NCI-H2227 (cell line): ENCODE results near the gene NRXN2.
"Not testable (repeated sequence)": the region's sequence is repeated elsewhere in the genome, so short reads cannot be mapped to it uniquely, and the experiment has no call there.

Experiments
- DNase-seq: peaks from one replicate; lab custom pipeline; 2025; ENCODE audit not compliant: unreplicated experiment; lab: John Stamatoyannopoulos, UW

The NRXN2 gene

DNA sequence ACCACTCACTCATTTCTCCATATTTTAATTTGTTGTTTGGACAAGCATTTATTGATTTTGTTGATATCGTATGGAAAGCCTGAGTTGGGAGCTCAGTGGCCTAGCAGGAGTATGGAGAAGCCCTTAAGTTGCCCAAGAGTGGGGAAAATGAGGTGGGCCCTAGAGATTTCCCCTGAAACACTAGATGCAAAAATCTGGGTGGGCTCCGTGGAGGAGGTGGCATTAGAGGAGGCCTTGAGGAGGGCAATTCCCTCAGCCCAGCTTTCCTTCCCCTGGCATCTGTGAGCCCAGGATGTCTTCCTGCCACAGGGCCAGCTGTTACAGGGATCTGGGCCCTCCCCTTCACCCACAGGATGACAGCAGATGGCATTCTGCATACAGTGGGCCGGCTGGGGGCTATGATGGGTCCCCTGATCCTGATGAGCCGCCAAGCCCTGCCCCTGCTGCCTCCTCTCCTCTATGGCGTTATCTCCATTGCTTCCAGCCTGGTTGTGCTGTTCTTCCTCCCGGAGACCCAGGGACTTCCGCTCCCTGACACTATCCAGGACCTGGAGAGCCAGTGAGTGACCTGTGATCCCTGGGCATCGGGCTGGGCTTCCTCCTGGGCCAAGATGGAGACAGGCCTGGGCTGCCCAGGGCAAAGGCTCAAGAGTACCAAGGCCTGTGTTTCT, 153.6 kb downstream of the NRXN2 start:
- DNase-seq, result no peak

DNA sequence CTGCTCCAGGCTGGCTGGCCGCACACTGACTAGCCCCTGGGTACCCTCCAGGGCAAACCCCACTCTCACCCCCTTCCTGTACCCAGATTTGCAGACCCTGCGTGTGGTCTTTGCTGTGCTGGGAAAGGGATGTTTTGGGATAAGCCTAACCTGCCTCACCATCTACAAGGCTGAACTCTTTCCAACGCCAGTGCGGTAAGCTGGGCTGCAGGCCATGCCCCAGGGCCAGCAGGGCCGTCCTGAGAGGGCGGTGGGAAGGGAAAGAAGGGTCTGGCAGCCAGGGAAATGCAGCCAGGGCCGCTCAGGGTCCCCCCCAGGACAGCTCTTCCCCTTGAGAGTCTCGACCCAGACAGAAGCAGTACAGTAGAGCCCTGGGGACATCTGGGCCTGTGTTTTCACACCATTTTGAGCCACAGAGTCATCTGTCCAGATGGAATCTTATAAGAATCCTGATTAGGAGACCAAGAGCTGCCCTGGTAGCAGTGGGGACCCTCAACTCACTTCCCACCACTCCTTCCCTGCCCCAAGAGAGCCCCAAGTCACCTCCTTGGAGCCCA, 154.3 kb downstream of the NRXN2 start:
- DNase-seq, result no peak

DNA sequence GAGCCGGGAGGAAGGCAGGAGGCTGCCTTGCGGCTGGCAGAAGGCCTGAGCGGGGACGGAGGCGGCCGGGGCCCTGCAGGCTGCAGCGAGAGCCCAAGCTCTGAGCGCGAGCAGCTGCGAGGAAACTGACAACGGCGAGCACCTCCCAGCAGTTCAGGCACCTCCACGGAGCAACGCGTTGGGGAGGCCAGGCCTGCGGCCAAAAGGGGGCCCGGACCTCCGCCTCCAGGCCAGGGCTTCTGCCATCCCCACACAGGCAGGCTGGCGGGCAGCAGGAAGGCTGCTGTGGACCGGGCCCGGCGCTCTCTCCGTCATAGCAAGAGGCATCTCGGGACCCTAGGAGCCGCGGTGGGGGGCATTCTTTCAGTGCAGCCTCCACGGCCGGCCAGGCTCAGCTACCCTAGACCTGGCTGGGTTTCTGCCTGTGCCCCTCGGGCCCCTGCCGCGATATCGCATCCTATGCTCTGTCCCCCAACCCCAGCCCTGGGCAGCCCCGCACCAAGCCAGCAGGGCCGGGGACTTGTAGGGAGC, 154.9 kb downstream of the NRXN2 start:
- no peak for DNase-seq

DNA sequence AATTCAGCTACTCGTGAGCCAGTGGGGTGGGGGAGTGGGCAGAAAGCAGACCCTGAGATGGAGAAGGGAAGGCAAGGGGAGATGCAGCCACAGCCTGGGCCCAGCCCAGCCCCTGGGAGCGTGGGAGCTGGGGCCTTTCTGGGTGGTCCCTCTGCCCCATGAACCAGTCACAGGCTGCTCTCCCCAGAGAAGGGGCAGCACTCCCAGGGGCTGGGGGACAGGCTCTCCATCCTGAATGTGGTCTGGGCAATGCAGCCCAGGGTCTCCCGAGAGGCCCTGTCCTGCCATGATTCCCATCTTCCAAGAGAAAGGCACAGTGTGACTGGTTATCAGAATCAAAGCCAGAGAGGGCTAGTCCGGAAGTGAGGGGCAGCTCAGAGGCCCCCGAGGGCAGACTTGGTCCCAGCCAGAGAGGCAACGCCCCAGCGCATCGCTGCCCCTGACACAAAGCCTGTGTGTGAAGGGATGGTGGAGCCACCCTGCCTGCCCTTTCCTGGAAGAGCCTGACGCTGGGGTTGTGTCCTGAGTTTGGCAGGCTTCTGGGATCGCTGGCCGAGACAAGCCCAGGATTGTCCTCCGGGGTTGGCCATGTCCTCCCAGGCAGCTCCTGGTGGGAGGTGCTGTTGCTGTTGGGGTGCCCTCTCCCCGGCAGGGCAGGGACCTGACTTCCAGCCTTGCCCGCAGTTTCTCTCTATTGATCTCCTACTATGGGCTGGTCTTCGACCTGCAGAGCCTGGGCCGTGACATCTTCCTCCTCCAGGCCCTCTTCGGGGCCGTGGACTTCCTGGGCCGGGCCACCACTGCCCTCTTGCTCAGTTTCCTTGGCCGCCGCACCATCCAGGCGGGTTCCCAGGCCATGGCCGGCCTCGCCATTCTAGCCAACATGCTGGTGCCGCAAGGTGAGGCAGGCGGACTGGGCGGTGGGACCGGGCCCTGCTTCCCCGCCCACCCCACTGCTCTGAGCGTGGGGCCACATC, 155.8 kb downstream of the NRXN2 start:
- no peak for DNase-seq

DNA sequence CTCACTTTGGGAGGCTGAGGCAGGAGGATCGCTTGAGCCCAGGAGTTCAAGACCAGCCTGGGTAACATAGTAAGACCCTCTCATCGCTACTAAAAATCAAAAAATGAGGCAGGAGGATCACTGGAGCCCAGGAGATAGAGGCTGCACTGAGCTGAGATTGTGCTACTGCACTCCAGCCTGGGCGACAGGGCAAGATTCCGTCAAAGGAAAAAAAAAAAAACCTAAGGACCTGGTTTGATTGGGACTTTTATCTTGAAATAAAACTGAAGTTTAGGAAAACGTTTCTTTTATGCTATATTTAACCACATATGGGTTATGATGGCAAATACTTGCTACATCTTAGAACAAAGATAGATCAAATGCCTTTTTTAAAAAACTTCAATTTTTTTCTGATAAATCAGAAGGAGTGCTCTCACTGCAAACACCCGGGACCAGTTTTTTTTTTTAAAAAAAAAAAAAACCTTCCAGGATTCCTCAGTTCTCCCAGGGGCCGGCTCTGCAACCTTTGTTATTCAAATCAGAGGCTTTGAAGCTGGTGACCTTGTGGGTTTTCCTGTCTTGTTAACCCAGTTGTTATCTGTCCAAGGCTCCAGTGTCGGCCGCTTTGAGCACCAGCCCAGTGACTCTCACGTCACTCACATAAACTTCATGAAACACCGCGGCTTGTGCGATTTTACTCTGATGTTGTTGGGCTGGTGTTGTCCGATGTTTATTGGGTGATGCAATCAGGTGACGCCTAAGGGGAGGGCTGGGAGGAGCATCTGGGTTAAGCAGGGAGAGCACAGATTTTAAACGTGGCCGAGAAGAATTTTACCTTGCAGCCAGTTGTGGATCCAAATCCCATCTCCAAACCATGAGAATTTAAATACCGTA, 156.7 kb downstream of the NRXN2 start:
- peak; percentile 90 for DNase-seq

DNA sequence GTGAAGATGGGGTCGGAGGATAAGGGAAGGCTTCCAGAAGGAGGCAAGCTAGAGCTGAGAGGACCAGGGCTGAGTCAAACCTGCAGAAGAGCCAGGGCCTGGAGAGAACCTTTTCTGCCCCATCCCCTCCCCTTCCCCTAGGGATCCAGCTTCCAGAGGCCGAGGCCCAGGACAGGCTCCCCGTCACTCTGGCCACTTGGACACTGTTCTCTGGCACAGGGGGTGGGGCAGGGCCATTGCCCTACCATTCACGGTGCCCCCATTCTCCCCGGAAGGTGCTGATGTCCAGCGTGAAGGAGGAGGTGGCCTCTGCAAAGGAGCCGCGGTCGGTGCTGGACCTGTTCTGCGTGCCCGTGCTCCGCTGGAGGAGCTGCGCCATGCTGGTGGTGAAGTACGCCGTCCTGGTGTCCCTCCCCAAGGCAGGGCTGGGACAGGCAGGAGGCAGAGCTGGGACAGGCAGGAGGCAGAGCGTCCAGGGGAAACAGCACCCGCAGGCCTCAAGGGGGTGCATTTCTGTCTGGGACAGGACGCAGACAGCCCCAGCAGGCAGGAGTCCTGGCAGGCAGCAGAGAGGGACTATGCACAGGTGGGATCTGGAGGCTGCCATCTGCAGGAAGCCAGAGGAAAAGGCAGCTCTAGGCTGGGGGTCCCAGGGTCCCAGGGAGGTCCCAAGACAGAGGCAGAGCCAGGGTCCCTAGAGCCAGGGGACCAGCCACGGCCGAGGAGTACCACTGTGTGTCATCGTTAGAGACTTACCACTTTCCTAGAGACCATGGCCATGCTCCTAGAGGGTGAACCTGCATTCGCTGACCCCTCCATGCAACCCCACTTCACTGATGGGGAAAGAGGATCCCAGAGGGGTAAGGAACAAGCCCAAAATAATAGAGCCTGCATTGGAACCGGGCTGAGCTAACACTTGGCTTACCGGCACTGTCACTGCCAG, 157.8 kb downstream of the NRXN2 start:
- peak; percentile 17 for DNase-seq

DNA sequence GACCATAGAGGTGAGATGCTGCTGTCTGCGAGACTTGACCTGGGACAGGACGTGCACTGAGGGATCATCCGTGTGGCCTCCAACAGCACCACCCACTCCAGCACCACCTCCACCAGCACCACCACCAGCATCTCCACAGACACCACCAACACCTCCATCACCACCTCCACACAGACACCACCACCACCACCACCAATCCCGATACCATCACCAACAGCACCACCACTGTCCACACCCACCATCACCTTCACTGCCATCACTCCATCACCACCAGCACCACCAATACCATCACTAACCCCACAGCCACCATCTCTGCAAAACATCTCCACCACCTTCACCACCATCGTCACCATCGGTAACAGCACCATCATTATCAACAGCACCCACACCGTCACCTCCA, 158.6 kb downstream of the NRXN2 start:
- no peak for DNase-seq

DNA sequence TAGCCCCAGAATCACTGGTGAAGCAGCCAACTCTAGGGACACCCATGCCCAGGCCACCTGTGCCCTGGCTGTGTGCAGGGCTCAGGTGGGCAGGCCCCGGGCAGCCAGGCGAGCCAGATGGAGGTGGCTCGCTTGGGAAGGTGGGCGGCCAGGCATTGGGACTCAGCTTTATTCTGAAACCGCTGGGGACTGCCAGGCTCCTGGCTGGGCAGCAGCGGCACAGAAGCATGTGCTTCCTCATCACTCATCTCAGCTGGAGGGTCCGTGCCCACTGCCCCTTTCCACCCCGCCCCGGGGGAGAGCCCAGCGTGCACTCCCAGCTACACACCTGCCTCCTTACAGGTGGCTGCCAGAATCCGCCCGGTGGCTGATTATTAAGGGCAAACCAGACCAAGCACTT, 159.0 kb downstream of the NRXN2 start:
- DNase-seq, result no peak

DNA sequence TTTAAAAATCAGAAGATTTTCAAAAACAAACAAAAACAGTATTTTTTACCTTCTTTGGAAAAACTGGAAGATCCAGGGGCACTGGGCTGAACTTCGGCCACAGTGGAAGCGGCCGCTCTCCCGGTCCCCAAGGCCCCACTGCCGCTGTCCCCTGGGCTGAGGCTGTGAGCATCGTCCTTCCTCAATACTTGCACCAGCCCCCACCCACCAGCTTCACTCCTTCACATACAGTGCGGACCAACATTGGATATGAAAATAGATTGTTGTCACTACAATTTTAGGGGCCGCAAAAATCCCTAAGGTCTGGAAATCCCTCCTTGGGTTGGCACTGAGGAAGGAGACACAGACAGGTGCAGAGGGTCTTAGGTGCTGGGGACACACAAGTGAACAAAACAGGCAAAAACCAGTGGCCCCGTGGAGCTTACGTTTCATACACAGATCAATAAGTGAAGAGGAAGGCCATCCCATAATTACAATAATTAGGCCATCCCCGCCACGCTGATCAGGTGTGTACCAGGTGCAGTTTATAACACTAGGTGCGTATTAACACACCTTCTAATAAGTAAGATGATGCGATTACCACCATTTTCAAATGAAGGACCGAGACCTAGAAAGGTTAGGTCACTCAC, 160.2 kb downstream of the NRXN2 start:
- DNase-seq, result no peak

DNA sequence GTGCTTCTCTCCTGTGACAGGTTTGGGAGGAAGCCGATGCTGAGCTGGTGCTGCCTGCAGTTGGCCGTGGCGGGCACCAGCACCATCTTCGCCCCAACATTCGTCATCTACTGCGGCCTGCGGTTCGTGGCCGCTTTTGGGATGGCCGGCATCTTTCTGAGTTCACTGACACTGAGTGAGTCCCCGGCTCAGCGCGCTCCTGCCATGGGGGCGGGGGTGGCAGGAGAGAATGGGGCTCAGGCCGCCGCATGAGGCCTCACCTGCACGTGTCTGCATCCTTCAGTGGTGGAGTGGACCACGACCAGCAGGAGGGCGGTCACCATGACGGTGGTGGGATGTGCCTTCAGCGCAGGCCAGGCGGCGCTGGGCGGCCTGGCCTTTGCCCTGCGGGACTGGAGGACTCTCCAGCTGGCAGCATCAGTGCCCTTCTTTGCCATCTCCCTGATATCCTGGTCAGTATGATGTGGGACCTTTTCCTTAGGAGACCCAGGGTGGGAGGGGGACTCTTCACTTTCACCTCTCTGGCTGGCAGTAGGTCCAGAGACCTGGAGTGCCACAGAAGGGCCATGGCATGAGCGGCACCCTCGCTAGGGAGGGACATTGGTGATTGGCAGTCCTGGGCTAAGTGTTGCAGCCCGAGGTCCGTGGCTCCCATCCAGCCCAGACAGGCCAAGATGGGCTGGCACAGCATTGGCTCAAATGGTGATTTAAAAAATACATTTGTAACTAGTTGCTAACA, 160.8 kb downstream of the NRXN2 start:
- no peak for DNase-seq

DNA sequence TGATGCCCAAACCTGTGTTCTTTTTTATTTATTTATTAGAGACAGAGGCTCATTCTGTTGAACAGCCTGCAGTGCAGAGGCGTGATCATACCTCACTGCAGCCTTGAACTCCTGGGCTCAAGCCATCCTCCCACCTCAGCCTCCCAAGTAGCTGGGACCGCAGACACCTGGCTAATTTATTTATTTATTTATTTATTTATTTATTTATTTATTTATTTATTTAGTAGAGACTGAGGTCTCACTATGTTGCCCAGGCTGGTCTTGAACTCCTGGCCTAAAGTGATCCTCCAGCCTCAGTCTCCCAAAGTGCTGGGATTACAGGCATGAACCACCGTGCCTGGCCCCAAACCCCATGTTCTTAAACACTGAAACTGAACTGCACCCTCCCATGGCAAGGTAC, 161.6 kb downstream of the NRXN2 start:
- DNase-seq, result not testable (repeated sequence)

DNA sequence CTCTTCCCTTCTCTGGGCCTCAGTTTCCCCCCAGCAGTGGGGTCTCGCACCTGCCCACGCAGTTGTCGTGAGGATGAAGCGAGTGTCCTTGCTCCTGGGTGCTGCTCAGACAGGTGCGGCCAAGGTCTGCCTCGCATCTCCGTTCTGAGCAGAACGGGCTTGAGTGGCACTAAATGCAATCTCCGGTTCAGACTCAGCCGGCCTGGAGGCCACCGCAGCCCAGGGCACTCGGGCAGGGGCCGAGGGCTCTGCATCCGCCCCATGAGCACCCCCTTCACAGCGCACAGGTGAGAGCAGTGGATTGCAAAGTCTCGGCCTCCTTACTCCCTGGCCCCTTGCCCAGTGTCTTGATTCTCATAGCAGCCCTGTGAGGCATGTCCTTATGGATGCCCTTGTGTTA, 162.1 kb downstream of the NRXN2 start:
- DNase-seq, result no peak

DNA sequence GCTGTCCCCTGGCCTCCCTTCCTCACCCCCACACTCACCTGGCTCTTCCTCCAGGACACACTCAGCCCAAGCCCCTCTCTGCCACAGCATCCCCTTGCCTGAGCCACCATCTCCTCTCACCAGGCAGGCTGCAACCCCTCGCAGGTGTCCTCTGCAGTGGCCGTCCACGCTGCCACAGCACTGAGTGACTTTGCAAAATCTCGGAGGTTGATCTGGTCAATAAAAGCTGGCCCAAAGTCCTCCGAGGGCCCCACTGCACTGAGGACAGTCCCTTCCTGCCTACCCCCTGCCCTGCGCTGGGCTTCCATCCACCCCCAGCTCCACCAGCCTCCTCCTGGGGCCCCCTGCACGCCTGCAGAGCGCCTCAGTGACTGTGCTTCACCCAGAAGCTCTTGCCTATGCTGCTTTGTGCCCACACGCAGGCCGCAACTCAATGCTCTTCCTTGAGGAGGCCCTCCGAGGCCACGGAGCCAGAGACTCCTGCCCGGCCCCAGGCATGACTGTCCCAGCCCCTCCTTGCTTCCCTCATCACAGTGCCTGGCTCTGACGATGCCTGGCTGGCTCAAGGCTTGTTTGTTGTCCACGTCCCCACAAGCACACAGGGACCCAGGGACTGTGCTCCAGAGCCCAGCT, 162.7 kb downstream of the NRXN2 start:
- DNase-seq, result no peak

DNA sequence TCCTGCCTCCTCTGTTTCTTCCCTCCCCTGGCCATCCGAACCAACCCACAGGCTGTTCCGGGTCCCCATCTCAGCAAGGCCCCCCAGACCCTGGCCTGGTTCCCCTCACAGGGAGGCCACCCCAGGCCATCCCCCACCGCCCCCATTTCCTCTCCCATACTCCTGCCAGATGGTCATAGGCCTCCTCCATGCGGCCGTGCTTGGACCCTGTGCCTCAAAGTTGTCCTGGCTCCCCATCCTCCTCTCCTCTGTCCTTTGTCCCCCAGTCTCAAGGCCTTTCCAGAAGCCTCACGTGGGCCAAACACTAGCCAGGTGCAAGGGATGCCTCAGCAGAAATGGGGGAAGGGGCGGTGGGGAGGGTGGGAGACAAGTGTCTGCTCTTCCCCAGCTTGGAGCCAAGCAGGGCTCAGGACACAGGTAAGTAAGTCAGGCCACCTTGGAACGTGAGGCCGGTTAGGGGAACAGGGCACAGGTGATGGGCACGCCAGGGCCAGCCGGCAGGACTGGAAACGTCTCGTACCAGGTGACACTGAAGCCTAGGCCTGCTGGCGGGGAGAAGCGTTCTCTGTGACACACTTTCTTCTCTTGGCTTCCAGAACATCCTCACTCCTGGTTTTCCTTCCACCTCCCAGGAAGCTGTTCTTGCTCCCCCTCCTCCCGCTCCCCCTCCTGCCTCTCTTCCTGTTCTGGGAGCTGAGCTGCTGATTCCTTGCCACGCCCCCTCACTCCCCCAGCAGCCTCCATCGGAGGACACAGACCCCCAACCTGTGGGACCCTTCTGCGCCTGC, 163.5 kb downstream of the NRXN2 start:
- no peak for DNase-seq

DNA sequence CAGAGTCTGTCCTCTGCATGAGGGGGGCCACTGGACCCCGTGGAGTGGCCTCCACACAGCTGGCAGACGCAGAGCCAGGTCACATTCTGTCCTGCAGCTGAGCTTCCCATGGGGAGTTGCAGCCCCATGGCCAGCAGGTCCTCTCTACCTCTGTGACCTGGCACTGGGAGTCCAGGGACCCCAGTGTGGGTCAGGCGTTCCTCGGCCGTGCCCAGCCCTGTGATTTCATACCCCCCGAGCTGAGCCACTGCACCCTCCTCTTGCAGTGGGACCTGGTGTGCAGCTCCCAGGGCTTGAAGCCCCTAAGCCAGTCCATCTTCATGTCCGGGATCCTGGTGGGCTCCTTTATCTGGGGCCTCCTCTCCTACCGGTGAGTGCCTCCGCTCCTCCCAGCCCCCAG, 164.1 kb downstream of the NRXN2 start:
- no peak for DNase-seq

DNA sequence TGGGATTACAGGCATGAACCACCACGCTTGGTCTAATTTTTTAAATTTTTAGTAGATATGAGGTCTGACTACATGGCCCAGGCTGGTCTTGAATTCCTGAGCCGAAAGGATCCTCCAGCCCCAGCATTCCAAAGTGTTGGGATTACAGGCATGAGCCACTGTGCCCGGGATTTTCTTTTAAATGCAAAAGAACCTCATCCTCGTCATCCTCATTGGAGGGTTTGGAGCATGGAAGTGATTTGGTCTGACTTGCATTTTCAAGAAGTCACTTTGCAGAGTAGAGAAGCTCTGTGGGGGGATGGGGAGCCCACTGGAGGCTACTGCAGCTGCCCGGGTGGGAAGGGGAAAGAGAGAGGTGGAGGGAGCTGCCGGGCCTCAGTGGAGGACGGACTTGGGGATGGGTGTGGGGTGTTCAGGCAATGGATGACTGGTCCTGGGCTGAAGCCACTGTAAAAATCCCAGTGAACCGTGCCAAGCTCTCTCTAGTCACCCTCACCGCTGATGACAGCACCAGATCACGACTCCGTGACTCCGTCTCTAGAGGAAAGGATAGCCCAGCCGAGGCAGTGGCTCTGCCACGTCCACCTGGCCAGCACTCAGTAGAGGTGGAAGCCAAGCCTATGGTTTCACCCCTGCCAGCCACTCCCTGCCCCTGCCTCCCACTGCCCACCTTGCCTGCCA, 164.8 kb downstream of the NRXN2 start:
- DNase-seq, result no peak
